Measurements from ENCODE around the gene ZFP1.

ZFP1 gene

DNA sequence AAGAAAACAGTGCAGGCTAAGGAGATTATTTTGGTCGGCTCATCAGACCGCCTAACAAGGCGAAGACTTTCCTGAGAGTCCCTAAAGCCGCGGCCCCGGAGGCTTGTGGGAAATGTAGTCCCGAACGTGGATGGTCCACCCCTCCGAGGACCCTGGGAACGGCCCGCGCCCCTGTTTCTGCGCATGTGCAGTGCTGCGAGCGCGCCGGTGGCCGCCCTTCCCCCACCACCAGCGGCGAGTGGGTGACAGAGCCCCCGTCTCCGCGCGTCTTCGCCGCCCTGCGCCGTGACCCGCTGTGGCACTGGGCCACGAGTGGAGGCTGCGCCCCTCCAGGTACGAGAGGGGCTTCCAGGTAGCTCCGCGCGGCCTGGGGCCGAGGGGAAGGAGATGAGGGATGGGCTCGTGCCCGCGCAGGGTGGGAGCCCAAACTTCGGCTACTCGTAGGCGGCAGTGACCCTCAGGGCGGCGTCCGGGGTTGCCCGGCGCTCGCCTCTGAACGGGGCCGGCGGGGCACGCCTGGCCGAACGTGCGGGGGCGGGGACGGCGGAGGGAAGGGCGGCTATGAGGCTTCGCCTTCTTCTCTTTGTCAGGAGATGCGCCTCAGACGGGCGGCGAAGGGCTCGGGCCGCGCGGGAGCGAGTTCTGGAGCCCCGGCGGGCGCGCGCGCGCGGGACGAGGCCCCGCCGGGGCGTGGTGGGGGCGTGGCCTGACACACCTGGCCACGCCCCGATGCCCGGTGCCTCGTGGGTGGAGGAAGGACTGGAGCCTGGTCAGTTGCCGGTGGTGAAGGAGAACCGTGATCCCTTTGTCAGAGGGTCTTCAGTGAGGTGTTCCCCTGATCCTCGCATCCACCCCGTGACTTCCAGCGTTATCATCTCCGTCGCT lies at the start of gene ZFP1:
ZFP1 (plus strand) TSS at position 214 of the 885 bp plus-strand sequence. CDS start 4,428 bp downstream, outside the sequence.
- TF ChIP-seq TSHZ2 (CRISPR knock-in tag; IDR thresholded peaks at IDR 0.05) = peak; percentile 24; the same call in 1 of the 2 replicates
- TF ChIP-seq GLIS3 (CRISPR knock-in tag; IDR thresholded peaks at IDR 0.05) = peak; percentile 74; the same call in 1 of the 2 replicates
- no peak for TF ChIP-seq ZC3H10 (CRISPR knock-in tag; IDR thresholded peaks at IDR 0.05)
- TF ChIP-seq PATZ1 (CRISPR knock-in tag; IDR thresholded peaks at IDR 0.05; ENCODE audit: borderline replicate concordance) = no peak
- 0 out of 2 replicates have a peak, but pooled peaks have one; percentile 24 for TF ChIP-seq CSDC2 (CRISPR knock-in tag; IDR thresholded peaks at IDR 0.05)
- 0 out of 2 replicates have a peak, but pooled peaks have one; percentile 15 for TF ChIP-seq ZFP3 (CRISPR knock-in tag; IDR thresholded peaks at IDR 0.05)
- TF ChIP-seq ESRRG (CRISPR knock-in tag; IDR thresholded peaks at IDR 0.05) = no peak
- ATAC-seq = peak; percentile 97

DNA sequence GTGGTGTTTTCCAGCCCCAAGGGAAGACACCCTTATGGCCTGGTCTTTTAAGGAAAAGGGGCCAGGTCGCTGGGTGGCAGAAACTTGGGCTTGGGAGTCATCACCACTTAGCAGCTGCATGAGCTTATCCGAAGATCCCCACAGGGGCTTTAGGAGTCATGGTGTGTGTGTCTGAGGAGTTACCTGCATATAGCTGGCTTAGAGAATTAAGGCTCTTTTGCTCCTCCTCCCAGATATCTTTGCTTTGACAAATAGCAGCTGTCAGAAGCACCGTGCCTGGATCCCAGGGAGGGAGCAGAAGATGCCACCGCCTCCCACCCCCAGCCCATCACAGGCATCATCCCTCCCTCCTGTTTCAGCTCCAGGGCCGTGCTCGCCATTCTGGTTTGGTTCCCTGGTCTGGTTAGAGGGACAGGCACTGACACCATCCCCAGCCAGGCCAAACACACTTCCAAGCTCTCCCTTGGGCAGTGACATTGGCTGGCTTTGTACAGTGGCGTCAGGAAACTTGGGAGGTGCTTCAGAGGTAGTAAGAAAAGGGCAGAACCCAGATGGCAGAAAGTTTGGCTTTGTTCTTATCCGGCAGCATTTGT lies 49.2 kb upstream of the ZFP1 start:
- ATAC-seq = no peak
- TF ChIP-seq, protein P1, sequence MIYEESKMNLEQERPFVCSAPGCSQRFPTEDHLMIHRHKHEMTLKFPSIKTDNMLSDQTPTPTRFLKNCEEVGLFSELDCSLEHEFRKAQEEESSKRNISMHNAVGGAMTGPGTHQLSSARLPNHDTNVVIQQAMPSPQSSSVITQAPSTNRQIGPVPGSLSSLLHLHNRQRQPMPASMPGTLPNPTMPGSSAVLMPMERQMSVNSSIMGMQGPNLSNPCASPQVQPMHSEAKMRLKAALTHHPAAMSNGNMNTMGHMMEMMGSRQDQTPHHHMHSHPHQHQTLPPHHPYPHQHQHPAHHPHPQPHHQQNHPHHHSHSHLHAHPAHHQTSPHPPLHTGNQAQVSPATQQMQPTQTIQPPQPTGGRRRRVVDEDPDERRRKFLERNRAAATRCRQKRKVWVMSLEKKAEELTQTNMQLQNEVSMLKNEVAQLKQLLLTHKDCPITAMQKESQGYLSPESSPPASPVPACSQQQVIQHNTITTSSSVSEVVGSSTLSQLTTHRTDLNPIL (CRISPR knock-in tag; IDR thresholded peaks at IDR 0.05; ENCODE audit: low read depth) = no peak
- TF ChIP-seq ZNF70 (CRISPR knock-in tag; IDR thresholded peaks at IDR 0.05) (no peak), ZNF8 (CRISPR knock-in tag; IDR thresholded peaks at IDR 0.05) (no peak), ZNF565 (CRISPR knock-in tag; conservative IDR thresholded peaks at IDR 0.05; ENCODE audit: low read depth) (no peak), RARB (CRISPR knock-in tag; IDR thresholded peaks at IDR 0.05) (no peak), ZC3H10 (CRISPR knock-in tag; IDR thresholded peaks at IDR 0.05) (no peak), OSR1 (CRISPR knock-in tag; IDR thresholded peaks at IDR 0.05) (no peak), CSDC2 (CRISPR knock-in tag; IDR thresholded peaks at IDR 0.05) (no peak), SNAI2 (CRISPR knock-in tag; IDR thresholded peaks at IDR 0.05) (no peak), TSHZ2 (CRISPR knock-in tag; IDR thresholded peaks at IDR 0.05) (no peak), ISL1 (CRISPR knock-in tag; IDR thresholded peaks at IDR 0.05) (no peak)
- TF ChIP-seq, protein P2, sequence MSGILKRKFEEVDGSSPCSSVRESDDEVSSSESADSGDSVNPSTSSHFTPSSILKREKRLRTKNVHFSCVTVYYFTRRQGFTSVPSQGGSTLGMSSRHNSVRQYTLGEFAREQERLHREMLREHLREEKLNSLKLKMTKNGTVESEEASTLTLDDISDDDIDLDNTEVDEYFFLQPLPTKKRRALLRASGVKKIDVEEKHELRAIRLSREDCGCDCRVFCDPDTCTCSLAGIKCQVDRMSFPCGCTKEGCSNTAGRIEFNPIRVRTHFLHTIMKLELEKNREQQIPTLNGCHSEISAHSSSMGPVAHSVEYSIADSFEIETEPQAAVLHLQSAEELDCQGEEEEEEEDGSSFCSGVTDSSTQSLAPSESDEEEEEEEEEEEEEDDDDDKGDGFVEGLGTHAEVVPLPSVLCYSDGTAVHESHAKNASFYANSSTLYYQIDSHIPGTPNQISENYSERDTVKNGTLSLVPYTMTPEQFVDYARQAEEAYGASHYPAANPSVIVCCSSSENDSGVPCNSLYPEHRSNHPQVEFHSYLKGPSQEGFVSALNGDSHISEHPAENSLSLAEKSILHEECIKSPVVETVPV (CRISPR knock-in tag; IDR thresholded peaks at IDR 0.05) = no peak
- TF ChIP-seq, protein P3, sequence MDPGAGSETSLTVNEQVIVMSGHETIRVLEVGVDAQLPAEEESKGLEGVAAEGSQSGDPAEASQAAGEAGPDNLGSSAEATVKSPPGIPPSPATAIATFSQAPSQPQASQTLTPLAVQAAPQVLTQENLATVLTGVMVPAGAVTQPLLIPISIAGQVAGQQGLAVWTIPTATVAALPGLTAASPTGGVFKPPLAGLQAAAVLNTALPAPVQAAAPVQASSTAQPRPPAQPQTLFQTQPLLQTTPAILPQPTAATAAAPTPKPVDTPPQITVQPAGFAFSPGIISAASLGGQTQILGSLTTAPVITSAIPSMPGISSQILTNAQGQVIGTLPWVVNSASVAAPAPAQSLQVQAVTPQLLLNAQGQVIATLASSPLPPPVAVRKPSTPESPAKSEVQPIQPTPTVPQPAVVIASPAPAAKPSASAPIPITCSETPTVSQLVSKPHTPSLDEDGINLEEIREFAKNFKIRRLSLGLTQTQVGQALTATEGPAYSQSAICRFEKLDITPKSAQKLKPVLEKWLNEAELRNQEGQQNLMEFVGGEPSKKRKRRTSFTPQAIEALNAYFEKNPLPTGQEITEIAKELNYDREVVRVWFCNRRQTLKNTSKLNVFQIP (CRISPR knock-in tag; IDR thresholded peaks at IDR 0.05; ENCODE audit: borderline replicate concordance, low read depth) = no peak
